Osteocyte (in vitro differentiated cells): ENCODE measurements around the gene OR10C1. TPM values are rescaled to one million over a fixed set of nuclear protein-coding genes. Genes with fewer than 3 reads are reported as not detected.

Source experiments
- DNase-seq: peaks from one replicate; pipeline ENCODE4 v3.0.0; 2021; ENCODE audit warnings: mixed read lengths; ENCODE audit not compliant: unreplicated experiment; ENCODE audit errors: extremely low spot score
- H3K27ac Mint-ChIP-seq: one replicate; pipeline ENCODE4 v1.8.0; 2021; ENCODE audit warnings: mild to moderate bottlenecking, mixed read lengths; ENCODE audit not compliant: unreplicated experiment
- H3K27me3 Mint-ChIP-seq: one replicate; pipeline ENCODE4 v1.8.0; 2021; ENCODE audit warnings: mixed read lengths; ENCODE audit not compliant: unreplicated experiment
- H3K36me3 Mint-ChIP-seq: one replicate; pipeline ENCODE4 v1.8.0; 2021; ENCODE audit warnings: mixed read lengths; ENCODE audit not compliant: unreplicated experiment
- H3K4me1 Mint-ChIP-seq: one replicate; pipeline ENCODE4 v1.8.0; 2021; ENCODE audit warnings: mixed read lengths; ENCODE audit not compliant: unreplicated experiment
- H3K4me3 Mint-ChIP-seq: one replicate; pipeline ENCODE4 v1.8.0; 2021; ENCODE audit warnings: mild to moderate bottlenecking, moderate library complexity, mixed read lengths; ENCODE audit not compliant: unreplicated experiment
- H3K9me3 Mint-ChIP-seq: one replicate; pipeline ENCODE4 v1.8.0; 2021; ENCODE audit warnings: mixed read lengths; ENCODE audit not compliant: unreplicated experiment
- total RNA-seq: library from RNA; stranded (reverse); gene quantifications from 2 replicates; pipeline ENCODE4 v1.2.1, GENCODE V29; 2021
- TF ChIP-seq, protein P1 (sequence below): fragments of 200-600 bp; sonication (generic); IDR thresholded peaks from 2 replicates; pipeline ENCODE4 v1.5.0; 2021; ENCODE audit warnings: antibody characterized with exemption, mild to moderate bottlenecking, moderate library complexity

Gene OR10C1
- total RNA-seq, 1 donor from 2014 or later = not detected

- TF ChIP-seq, protein P1, sequence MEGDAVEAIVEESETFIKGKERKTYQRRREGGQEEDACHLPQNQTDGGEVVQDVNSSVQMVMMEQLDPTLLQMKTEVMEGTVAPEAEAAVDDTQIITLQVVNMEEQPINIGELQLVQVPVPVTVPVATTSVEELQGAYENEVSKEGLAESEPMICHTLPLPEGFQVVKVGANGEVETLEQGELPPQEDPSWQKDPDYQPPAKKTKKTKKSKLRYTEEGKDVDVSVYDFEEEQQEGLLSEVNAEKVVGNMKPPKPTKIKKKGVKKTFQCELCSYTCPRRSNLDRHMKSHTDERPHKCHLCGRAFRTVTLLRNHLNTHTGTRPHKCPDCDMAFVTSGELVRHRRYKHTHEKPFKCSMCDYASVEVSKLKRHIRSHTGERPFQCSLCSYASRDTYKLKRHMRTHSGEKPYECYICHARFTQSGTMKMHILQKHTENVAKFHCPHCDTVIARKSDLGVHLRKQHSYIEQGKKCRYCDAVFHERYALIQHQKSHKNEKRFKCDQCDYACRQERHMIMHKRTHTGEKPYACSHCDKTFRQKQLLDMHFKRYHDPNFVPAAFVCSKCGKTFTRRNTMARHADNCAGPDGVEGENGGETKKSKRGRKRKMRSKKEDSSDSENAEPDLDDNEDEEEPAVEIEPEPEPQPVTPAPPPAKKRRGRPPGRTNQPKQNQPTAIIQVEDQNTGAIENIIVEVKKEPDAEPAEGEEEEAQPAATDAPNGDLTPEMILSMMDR = no peak
- no peak for DNase-seq
- no peaks in the 10 kb centered on the region for H3K4me1 Mint-ChIP-seq
- no peak overlapping the region for H3K27ac Mint-ChIP-seq
- H3K4me3 Mint-ChIP-seq = no peak overlapping the region
- H3K27me3 Mint-ChIP-seq = peaks cover 3% of the 10 kb centered on the region
- no peaks in the 10 kb centered on the region for H3K36me3 Mint-ChIP-seq
- no peaks in the 10 kb centered on the region for H3K9me3 Mint-ChIP-seq
Measured at GRCh38 chr6:29489286-29489685, 50.2 kb downstream of the OR10C1 start.

- no peak for DNase-seq
- no peaks in the 10 kb centered on the region for H3K36me3 Mint-ChIP-seq
- H3K4me3 Mint-ChIP-seq = no peak overlapping the region
Measured at GRCh38 chr6:29490055-29490454, 50.9 kb downstream of the OR10C1 start.

DNA sequence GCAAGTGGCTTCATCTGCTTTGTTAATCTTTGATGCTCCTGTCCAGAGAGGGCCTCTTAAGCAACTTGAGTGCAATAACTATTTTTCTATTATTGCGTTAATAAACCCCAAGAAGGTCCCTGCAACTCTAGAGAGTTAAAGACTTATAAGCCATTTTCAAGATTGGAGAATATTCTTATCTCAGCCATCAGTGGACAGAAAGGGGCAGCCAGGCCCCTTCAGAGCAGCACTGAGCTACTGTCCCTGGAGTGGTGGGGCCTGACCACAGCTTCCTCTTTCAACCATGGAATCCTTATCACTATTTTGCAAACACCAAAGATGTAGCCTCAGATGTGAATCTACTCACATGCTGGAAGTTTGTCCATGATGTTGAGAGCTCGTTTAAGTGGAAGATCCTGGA lies 51.4 kb downstream of the OR10C1 start:
- H3K36me3 Mint-ChIP-seq = no peaks in the 10 kb centered on the region
- H3K4me3 Mint-ChIP-seq = no peak overlapping the region
- no peaks in the 10 kb centered on the region for H3K4me1 Mint-ChIP-seq
- no peak overlapping the region for H3K27ac Mint-ChIP-seq
- TF ChIP-seq, protein P1 = no peak
- DNase-seq = no peak
- no peaks in the 10 kb centered on the region for H3K9me3 Mint-ChIP-seq
- peaks cover 3% of the 10 kb centered on the region for H3K27me3 Mint-ChIP-seq

More at GRCh38 chr6:29490055-29490454, 50.9 kb downstream of the OR10C1 start:
- no peak overlapping the region for H3K27ac Mint-ChIP-seq
- TF ChIP-seq, protein P1 = no peak
- no peaks in the 10 kb centered on the region for H3K4me1 Mint-ChIP-seq
- H3K27me3 Mint-ChIP-seq = peaks cover 3% of the 10 kb centered on the region
- H3K9me3 Mint-ChIP-seq = no peaks in the 10 kb centered on the region

Other genes starting within 250 kb of the OR10C1 start
- gene OR14J1, start 137.6 kb upstream of the OR10C1 start, total RNA-seq = not detected in 2 replicates
- not detected in 2 replicates for gene OR5V1, start 70.4 kb upstream of the OR10C1 start, total RNA-seq
- not detected in 2 replicates for gene OR12D3, start 64.0 kb upstream of the OR10C1 start, total RNA-seq
- not detected in 2 replicates for gene OR12D2, start 43.7 kb upstream of the OR10C1 start, total RNA-seq
- not detected in 2 replicates for gene OR12D1, start 24.4 kb upstream of the OR10C1 start, total RNA-seq
- gene OR11A1, start 17.8 kb downstream of the OR10C1 start, total RNA-seq = not detected in 2 replicates
- gene OR2H1, start 17.8 kb downstream of the OR10C1 start, total RNA-seq = not detected in 2 replicates
- not detected in 2 replicates for gene MAS1L, start 48.6 kb downstream of the OR10C1 start, total RNA-seq
- not detected in 2 replicates for gene UBD, start 120.4 kb downstream of the OR10C1 start, total RNA-seq
- gene OR2H2, start 145.8 kb downstream of the OR10C1 start, total RNA-seq = not detected in 2 replicates
- gene GABBR1, start 193.9 kb downstream of the OR10C1 start, total RNA-seq = 80.4 and 93.6 TPM in 2 replicates
- not detected in 2 replicates for gene MOG, start 217.8 kb downstream of the OR10C1 start, total RNA-seq
- gene ZFP57, start 241.8 kb downstream of the OR10C1 start, total RNA-seq = not detected in 2 replicates